HepG2 (cell line): ENCODE measurements around the gene CS. TPM values are rescaled to one million over a fixed set of nuclear protein-coding genes. Genes with fewer than 3 reads are reported as not detected.
A peak's percentile ranks its signal among the peaks of the same experiment; 100 is the strongest.

Experiments used
- CENPBD1 ChIP-seq: sonication (generic); formaldehyde crosslinking; IDR thresholded peaks from 2 replicates; pipeline ENCODE4 v1.8.0; 2022; ENCODE audit warnings: missing genetic modification reagents, low read depth, mild to moderate bottlenecking, borderline replicate concordance
- DRAP1 ChIP-seq: IDR thresholded peaks from 2 replicates; pipeline ENCODE4 v1.6.1; 2016; ENCODE audit warnings: missing genetic modification reagents, missing compliant biosample characterization
- KDM5B ChIP-seq: sonication (generic); formaldehyde crosslinking; IDR thresholded peaks from 2 replicates; pipeline ENCODE4 v1.4.0; 2020; ENCODE audit warnings: missing genetic modification reagents, mild to moderate bottlenecking, borderline replicate concordance
- KLF16 ChIP-seq, 2 experiments: sonication (generic) in 1 of 2; formaldehyde crosslinking in 1 of 2; IDR thresholded peaks; 2 replicates each; pipeline versions ENCODE4 v1.6.1 to v1.8.0; 2016 to 2023; ENCODE audit warnings: missing genetic modification reagents in 2 of 2, missing compliant biosample characterization in 1 of 2
- MED1 ChIP-seq: sonication (generic); formaldehyde crosslinking; IDR thresholded peaks from 2 replicates; pipeline ENCODE4 v1.4.0; 2020; ENCODE audit warnings: missing genetic modification reagents
- MTF1 ChIP-seq: sonication (generic); formaldehyde crosslinking; IDR thresholded peaks from 2 replicates; pipeline ENCODE4 v1.5.0; 2020; ENCODE audit warnings: missing genetic modification reagents
- NCOA1 ChIP-seq: sonication (generic); formaldehyde crosslinking; IDR thresholded peaks from 2 replicates; pipeline ENCODE4 v1.9.0; 2021; ENCODE audit warnings: missing genetic modification reagents
- PAXIP1 ChIP-seq: sonication (generic); formaldehyde crosslinking; conservative IDR thresholded peaks from 2 replicates; pipeline ENCODE4 v1.4.0; 2020; ENCODE audit warnings: mild to moderate bottlenecking, missing genetic modification reagents, moderate library complexity
- PRMT3 ChIP-seq: sonication (generic); formaldehyde crosslinking; IDR thresholded peaks from 2 replicates; pipeline ENCODE4 v1.8.1; 2022; ENCODE audit warnings: low read depth, mild to moderate bottlenecking, moderate library complexity, missing genetic modification reagents, borderline replicate concordance
- REPIN1 ChIP-seq: sonication (generic); formaldehyde crosslinking; IDR thresholded peaks from 2 replicates; pipeline ENCODE4 v1.8.0; 2022; ENCODE audit warnings: missing genetic modification reagents, low read depth, mild to moderate bottlenecking, borderline replicate concordance
- SKI ChIP-seq: fragments of 450-650 bp; IDR thresholded peaks from one replicate; pipeline ENCODE4 v1.6.1; 2018; ENCODE audit warnings: mild to moderate bottlenecking; ENCODE audit not compliant: partially characterized antibody
- SMARCE1 ChIP-seq: fragments of 450-650 bp; IDR thresholded peaks from 2 replicates; pipeline ENCODE4 v1.6.1; 2017; ENCODE audit warnings: borderline replicate concordance
- ZBTB38 ChIP-seq: sonication (generic); formaldehyde crosslinking; IDR thresholded peaks from 2 replicates; pipeline ENCODE4 v1.5.1; 2020; ENCODE audit warnings: mild to moderate bottlenecking, missing genetic modification reagents
- ZNF264 ChIP-seq: sonication (generic); formaldehyde crosslinking; IDR thresholded peaks from 2 replicates; pipeline ENCODE4 v1.4.0; 2020; ENCODE audit warnings: missing genetic modification reagents
- ZNF709 ChIP-seq: sonication (generic); formaldehyde crosslinking; IDR thresholded peaks from 2 replicates; pipeline ENCODE4 v1.5.0; 2020; ENCODE audit warnings: mild to moderate bottlenecking, missing genetic modification reagents
- ZNF776 ChIP-seq: sonication (generic); formaldehyde crosslinking; IDR thresholded peaks from 2 replicates; pipeline ENCODE4 v1.4.0; 2020; ENCODE audit warnings: mild to moderate bottlenecking, missing genetic modification reagents
- ZNF883 ChIP-seq: sonication (generic); formaldehyde crosslinking; IDR thresholded peaks from 2 replicates; pipeline ENCODE4 v1.5.1; 2020; ENCODE audit warnings: mild to moderate bottlenecking, missing genetic modification reagents; ENCODE audit errors: not compliant biosample characterization
- polyA plus RNA-seq, 8 experiments: library from polyadenylated mRNA; depleted of rRNA in 3 of 8; stranded (reverse) in 7 of 8; unstranded in 1 of 8; fragments of >200 nt; fragmentation: Illumina TruSeq in 4 of 8; extraction: Trizol in 4 of 8; gene quantifications; 2 replicates each; pipeline versions ENCODE4 v1.2.1 to v1.2.3, GENCODE V29; 2011 to 2016; ENCODE audit warnings: low read depth in 4 of 8, missing spikeins in 1 of 8, mixed read lengths in 1 of 8; ENCODE audit not compliant: insufficient read depth in 1 of 8
- total RNA-seq, 5 experiments: library from RNA; depleted of rRNA; stranded (reverse); fragments of >200 nt; fragmentation: Illumina TruSeq; extraction: Trizol; gene quantifications; 2 replicates each; pipeline ENCODE4 v1.2.3, GENCODE V29; 2016; ENCODE audit warnings: low read depth in 1 of 5
- TF ChIP-seq, protein P1 (sequence below): sonication (generic); formaldehyde crosslinking; IDR thresholded peaks from 2 replicates; pipeline ENCODE4 v1.4.0; 2020; ENCODE audit warnings: missing genetic modification reagents, borderline replicate concordance
- TF ChIP-seq, protein P2 (sequence below): IDR thresholded peaks from 2 replicates; pipeline ENCODE4 v1.6.1; 2016; ENCODE audit warnings: missing compliant biosample characterization, missing genetic modification reagents, borderline replicate concordance

CS gene
- total and polyA plus RNA-seq, 2 of the 13 experiments (the other 11 are each of a cell fraction or from before 2014, with no cell fraction given), result 173 to 175 TPM

DNA sequence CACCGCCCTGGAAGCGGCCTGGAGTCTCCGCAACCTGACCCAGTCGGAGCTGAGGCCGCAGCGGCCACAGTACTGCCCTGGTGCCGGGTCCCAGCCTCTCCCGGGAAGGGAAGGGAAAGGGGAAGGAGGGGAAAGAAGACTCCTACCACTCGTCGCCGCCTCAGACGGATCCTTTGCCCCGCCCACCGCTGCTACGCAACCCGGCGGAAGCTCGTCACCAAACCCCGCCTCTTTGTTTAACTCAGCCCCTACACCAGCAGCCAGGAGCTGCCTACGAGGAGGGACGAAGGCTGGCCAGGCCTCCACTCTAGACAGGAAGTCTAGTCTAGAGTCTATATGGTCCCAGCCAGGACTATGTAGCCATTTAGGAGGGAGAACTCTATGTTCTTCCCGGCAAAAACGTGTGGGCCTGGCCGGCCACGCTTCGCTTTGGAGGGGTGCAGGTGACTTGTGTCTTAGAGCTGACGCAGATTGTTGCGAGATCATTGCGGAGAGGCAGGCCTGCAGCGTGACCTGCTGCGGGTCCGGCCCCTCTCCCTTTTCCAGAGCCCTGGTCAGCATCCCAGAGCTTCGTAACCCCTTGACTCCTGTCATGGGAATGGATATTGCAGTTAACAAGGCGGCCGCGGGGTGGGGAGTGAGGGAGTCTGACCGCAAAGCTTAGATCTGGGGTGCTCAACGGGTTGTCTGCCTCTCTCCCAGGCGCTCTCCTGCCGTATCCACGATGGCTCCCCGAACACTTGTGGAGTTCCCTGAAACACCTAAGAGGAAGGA lies 78.2 kb downstream of the CS start, which contains the start of gene RNF41 (continued):
- TF ChIP-seq PAXIP1 (CRISPR knock-in tag) (peak; percentile 45), PRMT3 (CRISPR knock-in tag) (no peak), SKI (peak; percentile 84), DRAP1 (CRISPR knock-in tag) (peak; percentile 98), CENPBD1 (CRISPR knock-in tag) (no peak), KDM5B (CRISPR knock-in tag) (no peak), ZNF776 (CRISPR knock-in tag) (no peak), MED1 (CRISPR knock-in tag) (peak; percentile 61), SMARCE1 (no peak), ZNF883 (CRISPR knock-in tag) (peak; percentile 67), KLF16 (CRISPR knock-in tag; IDR thresholded peaks at IDR 0.05) (peak in 1 of 2 experiments; percentile 80; a peak in 1 of 4 replicates), MTF1 (no peak), ZBTB38 (peak; percentile 77), REPIN1 (no peak), ZNF264 (CRISPR knock-in tag) (peak; percentile 74), ZNF709 (CRISPR knock-in tag) (peak; percentile 56; the same call in 1 of the 2 replicates), NCOA1 (CRISPR knock-in tag) (0 out of 2 replicates have a peak, but pooled peaks have one; percentile 67)
- TF ChIP-seq, protein P1, sequence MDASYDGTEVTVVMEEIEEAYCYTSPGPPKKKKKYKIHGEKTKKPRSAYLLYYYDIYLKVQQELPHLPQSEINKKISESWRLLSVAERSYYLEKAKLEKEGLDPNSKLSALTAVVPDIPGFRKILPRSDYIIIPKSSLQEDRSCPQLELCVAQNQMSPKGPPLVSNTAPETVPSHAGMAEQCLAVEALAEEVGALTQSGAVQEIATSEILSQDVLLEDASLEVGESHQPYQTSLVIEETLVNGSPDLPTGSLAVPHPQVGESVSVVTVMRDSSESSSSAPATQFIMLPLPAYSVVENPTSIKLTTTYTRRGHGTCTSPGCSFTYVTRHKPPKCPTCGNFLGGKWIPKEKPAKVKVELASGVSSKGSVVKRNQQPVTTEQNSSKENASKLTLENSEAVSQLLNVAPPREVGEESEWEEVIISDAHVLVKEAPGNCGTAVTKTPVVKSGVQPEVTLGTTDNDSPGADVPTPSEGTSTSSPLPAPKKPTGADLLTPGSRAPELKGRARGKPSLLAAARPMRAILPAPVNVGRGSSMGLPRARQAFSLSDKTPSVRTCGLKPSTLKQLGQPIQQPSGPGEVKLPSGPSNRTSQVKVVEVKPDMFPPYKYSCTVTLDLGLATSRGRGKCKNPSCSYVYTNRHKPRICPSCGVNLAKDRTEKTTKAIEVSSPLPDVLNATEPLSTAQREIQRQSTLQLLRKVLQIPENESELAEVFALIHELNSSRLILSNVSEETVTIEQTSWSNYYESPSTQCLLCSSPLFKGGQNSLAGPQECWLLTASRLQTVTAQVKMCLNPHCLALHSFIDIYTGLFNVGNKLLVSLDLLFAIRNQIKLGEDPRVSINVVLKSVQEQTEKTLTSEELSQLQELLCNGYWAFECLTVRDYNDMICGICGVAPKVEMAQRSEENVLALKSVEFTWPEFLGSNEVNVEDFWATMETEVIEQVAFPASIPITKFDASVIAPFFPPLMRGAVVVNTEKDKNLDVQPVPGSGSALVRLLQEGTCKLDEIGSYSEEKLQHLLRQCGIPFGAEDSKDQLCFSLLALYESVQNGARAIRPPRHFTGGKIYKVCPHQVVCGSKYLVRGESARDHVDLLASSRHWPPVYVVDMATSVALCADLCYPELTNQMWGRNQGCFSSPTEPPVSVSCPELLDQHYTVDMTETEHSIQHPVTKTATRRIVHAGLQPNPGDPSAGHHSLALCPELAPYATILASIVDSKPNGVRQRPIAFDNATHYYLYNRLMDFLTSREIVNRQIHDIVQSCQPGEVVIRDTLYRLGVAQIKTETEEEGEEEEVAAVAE (CRISPR knock-in tag), result peak; percentile 71; the same call in 1 of the 2 replicates
- TF ChIP-seq, protein P2, sequence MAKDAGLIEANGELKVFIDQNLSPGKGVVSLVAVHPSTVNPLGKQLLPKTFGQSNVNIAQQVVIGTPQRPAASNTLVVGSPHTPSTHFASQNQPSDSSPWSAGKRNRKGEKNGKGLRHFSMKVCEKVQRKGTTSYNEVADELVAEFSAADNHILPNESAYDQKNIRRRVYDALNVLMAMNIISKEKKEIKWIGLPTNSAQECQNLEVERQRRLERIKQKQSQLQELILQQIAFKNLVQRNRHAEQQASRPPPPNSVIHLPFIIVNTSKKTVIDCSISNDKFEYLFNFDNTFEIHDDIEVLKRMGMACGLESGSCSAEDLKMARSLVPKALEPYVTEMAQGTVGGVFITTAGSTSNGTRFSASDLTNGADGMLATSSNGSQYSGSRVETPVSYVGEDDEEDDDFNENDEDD (CRISPR knock-in tag), result peak; percentile 47; the same call in 1 of the 2 replicates
